ENCODE data around the gene EHMT1. TPM values are rescaled to one million over a fixed set of nuclear protein-coding genes. Genes with fewer than 3 reads are reported as not detected.

Gene EHMT1
- total and polyA plus RNA-seq, 2 of the 13 experiments (the other 11 are each of a cell fraction or from before 2014, with no cell fraction given) = 23.0 to 27.1 TPM

DNA sequence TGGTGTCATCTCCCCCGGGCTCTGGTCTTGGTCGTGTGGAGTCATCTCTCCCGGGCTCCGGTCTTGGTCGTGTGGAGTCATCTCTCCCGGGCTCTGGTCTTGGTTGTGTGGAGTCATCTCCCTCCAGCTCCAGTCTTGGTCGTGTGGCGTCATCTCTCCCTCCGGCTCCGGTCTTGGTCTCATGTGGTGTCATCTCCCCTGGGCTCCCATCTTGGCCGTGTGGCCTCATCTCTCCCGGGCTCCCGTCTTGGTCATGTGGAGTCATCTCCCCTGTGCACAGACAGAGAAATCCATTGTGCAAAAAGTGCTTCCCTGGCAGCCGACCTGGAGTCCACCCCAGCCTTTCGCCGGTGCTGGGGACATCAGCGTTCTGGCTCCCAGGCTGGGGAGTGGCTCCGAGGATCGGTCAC is 167.7 kb downstream of the EHMT1 start (continued):
- no peak for TF ChIP-seq JUN (CRISPR knock-in tag; IDR thresholded peaks at IDR 0.05)
- no peak for TF ChIP-seq ZNF589 (CRISPR knock-in tag; conservative IDR thresholded peaks at IDR 0.05)
- TF ChIP-seq ZFP90 (CRISPR knock-in tag; IDR thresholded peaks at IDR 0.05; ENCODE audit: borderline replicate concordance) = no peak
- no peak for TF ChIP-seq SRY (CRISPR knock-in tag; IDR thresholded peaks at IDR 0.05)
- no peak for TF ChIP-seq ZNF468 (CRISPR knock-in tag; IDR thresholded peaks at IDR 0.05)
- TF ChIP-seq CBX5 (CRISPR knock-in tag; IDR thresholded peaks at IDR 0.05; ENCODE audit: borderline replicate concordance) = no peak
- TF ChIP-seq, protein P1, sequence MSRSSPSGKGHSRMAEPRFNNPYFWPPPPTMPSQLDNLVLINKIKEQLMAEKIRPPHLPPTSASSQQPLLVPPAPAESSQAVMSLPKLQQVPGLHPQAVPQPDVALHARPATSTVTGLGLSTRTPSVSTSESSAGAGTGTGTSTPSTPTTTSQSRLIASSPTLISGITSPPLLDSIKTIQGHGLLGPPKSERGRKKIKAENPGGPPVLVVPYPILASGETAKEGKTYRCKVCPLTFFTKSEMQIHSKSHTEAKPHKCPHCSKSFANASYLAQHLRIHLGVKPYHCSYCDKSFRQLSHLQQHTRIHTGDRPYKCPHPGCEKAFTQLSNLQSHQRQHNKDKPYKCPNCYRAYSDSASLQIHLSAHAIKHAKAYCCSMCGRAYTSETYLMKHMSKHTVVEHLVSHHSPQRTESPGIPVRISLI (CRISPR knock-in tag; IDR thresholded peaks at IDR 0.05; ENCODE audit: borderline replicate concordance) = no peak

DNA sequence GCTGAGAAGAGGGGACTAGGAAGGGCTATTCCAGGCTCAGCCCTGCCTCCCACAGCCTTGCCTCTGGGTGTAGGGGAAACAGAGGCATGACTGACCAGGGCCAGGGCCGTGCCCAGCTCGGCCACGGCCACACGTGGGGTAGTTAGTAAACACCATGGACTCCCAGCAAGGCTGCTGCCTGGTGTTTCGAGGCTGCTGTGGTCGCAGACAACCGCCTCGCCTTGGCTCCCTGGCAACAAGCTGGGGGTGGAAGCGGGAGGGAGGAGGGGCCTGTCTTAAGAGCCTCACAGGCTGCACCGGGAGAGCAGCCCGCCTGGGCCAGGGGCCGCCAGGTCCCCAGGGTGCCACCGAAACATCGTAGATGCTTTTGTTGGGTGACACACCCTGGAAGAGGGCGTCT is 168.6 kb downstream of the EHMT1 start:
- BruUV-seq (replicated peaks) = no TSS peak
- FAIRE-seq = no peak
- DNase-seq (ENCODE audit: low spot score) = no peak

More for the DNA sequence above, 168.6 kb downstream of the EHMT1 start:
- Histone ChIP-seq H3K27me3 (ENCODE audit: control insufficient read depth in 1 of 2, insufficient read depth in 2 of 2, low read length in 2 of 2) (no peaks in the 10 kb centered on the region), H3K4me2 (ENCODE audit: low read depth, low read length) (no peak overlapping the region), H3K4me3 (replicated peaks in 1 of 3; ENCODE audit: insufficient read depth in 1 of 3, low read depth in 2 of 3, low read length in 3 of 3) (no peak overlapping the region), H3K4me1 (ENCODE audit: insufficient read depth, low read length) (peaks cover 62% of the 10 kb centered on the region), H3K79me2 (ENCODE audit: insufficient read depth, low read length) (peaks cover 2% of the 10 kb centered on the region), H3K27ac (ENCODE audit: extremely low read length, insufficient read depth, low read length) (no peak overlapping the region), H3K36me3 (replicated peaks in 1 of 2; ENCODE audit: control insufficient read depth in 1 of 2, insufficient read depth in 2 of 2, low read length in 2 of 2) (peaks cover 10 to 22% of the 10 kb centered on the region in 2 experiments), H3K9me3 (ENCODE audit: low read length) (no peaks in the 10 kb centered on the region), H2AFZ (ENCODE audit: low read length) (no peak overlapping the region), H4K20me1 (ENCODE audit: insufficient read depth, low read length) (no peaks in the 10 kb centered on the region), H3K9ac (ENCODE audit: insufficient read depth, low read depth, low read length) (no peak overlapping the region)
- in situ Hi-C loops (cut with HindIII; ENCODE audit: extremely low pct_ligation_motif_present, low pct_unique_long_range_greater_than_20kb) = no loop called here
- ATAC-seq = no peak
- CTCF ChIA-PET (ENCODE audit: low intra/inter-chr PET ratio, low total read pairs) = no interaction called here
- POLR2A ChIA-PET = no interaction called here
- WGBS (ENCODE audit: low lambda C conversion rate) = 95% methylated on average over 4 of the region's 15 CpGs
- no peak for TF ChIP-seq ZNF230 (CRISPR knock-in tag; IDR thresholded peaks at IDR 0.05)
- TF ChIP-seq, protein P2, sequence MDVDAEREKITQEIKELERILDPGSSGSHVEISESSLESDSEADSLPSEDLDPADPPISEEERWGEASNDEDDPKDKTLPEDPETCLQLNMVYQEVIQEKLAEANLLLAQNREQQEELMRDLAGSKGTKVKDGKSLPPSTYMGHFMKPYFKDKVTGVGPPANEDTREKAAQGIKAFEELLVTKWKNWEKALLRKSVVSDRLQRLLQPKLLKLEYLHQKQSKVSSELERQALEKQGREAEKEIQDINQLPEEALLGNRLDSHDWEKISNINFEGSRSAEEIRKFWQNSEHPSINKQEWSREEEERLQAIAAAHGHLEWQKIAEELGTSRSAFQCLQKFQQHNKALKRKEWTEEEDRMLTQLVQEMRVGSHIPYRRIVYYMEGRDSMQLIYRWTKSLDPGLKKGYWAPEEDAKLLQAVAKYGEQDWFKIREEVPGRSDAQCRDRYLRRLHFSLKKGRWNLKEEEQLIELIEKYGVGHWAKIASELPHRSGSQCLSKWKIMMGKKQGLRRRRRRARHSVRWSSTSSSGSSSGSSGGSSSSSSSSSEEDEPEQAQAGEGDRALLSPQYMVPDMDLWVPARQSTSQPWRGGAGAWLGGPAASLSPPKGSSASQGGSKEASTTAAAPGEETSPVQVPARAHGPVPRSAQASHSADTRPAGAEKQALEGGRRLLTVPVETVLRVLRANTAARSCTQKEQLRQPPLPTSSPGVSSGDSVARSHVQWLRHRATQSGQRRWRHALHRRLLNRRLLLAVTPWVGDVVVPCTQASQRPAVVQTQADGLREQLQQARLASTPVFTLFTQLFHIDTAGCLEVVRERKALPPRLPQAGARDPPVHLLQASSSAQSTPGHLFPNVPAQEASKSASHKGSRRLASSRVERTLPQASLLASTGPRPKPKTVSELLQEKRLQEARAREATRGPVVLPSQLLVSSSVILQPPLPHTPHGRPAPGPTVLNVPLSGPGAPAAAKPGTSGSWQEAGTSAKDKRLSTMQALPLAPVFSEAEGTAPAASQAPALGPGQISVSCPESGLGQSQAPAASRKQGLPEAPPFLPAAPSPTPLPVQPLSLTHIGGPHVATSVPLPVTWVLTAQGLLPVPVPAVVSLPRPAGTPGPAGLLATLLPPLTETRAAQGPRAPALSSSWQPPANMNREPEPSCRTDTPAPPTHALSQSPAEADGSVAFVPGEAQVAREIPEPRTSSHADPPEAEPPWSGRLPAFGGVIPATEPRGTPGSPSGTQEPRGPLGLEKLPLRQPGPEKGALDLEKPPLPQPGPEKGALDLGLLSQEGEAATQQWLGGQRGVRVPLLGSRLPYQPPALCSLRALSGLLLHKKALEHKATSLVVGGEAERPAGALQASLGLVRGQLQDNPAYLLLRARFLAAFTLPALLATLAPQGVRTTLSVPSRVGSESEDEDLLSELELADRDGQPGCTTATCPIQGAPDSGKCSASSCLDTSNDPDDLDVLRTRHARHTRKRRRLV (CRISPR knock-in tag; IDR thresholded peaks at IDR 0.05) = no peak
- TF ChIP-seq ATF1 (CRISPR knock-in tag; IDR thresholded peaks at IDR 0.05) = no peak
- TF ChIP-seq, protein P3, sequence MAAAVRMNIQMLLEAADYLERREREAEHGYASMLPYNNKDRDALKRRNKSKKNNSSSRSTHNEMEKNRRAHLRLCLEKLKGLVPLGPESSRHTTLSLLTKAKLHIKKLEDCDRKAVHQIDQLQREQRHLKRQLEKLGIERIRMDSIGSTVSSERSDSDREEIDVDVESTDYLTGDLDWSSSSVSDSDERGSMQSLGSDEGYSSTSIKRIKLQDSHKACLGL (CRISPR knock-in tag; IDR thresholded peaks at IDR 0.05) = no peak
- TF ChIP-seq KMT2B (CRISPR knock-in tag; IDR thresholded peaks at IDR 0.05) = no peak
- TF ChIP-seq, protein P4, sequence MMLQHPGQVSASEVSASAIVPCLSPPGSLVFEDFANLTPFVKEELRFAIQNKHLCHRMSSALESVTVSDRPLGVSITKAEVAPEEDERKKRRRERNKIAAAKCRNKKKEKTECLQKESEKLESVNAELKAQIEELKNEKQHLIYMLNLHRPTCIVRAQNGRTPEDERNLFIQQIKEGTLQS (CRISPR knock-in tag; IDR thresholded peaks at IDR 0.05) = no peak
- no peak for TF ChIP-seq CHD2 (IDR thresholded peaks at IDR 0.05; ENCODE audit: low read depth, low read length)
- intact Hi-C loops (cut with micrococcal nuclease; ENCODE audit: unreplicated experiment) = loop anchor here (5.0 kb wide), 1 partner anchor 115 kb away; no protein-coding TSS in a partner anchor

Measured in HepG2 (cell line).